A549 (cell line): ENCODE measurements around the gene PET117. TPM values are rescaled to one million over a fixed set of nuclear protein-coding genes. Genes with fewer than 3 reads are reported as not detected.
"Not testable (repeated sequence)": the region's sequence is repeated elsewhere in the genome, so short reads cannot be mapped to it uniquely, and the experiment has no call there.

Experiments
- ATAC-seq, 2 experiments: fragments of 200-7000 bp in 1 of 2; fragments of >200 bp in 1 of 2; cut with Nextera tagmentation in 1 of 2; cut with Tn5 transposase in 1 of 2; 3 replicates each; pipeline versions ENCODE4 v1.8.0 to v1.9.1; 2018 to 2020; ENCODE audit warnings: mild to moderate bottlenecking in 1 of 2, moderate library complexity in 1 of 2
- CTCF ChIA-PET: fragments of 300-600 bp; sonication (Branson Sonifier 250); formaldehyde crosslinking; extraction: SDS; loops from one replicate; lab custom pipeline; 2021; ENCODE audit warnings: antibody characterized with exemption, inconsistent platforms; lab: Yijun Ruan, JAX
- POLR2A ChIA-PET: fragments of 350-600 bp; formaldehyde crosslinking; extraction: SDS; loops from one replicate; lab custom pipeline; 2021; ENCODE audit warnings: antibody characterized with exemption, inconsistent platforms; lab: Yijun Ruan, JAX
- DNase-seq, 2 experiments: peaks; one replicate each; pipeline versions ENCODE4 v3.0.0 to v3.0.0-alpha.2; 2011 to 2016; ENCODE audit warnings: low read depth in 1 of 2, low spot score in 1 of 2
- FAIRE-seq: peaks from 2 replicates; lab custom pipeline; 2011; peaks lifted over from hg19 to GRCh38; lab: Jason Lieb, UNC
- H3K27ac ChIP-seq, 2 experiments: fragments of >200 bp; sonication (Bioruptor Twin); formaldehyde crosslinking; 3 replicates each; pipeline ENCODE4 v1.5.1; 2016 to 2017
- H3K4me1 ChIP-seq: fragments of >200 bp; sonication (Bioruptor Twin); formaldehyde crosslinking; 3 replicates; pipeline ENCODE4 v1.6.1; 2016
- H3K4me2 ChIP-seq: fragments of >200 bp; sonication (Bioruptor Twin); formaldehyde crosslinking; 3 replicates; pipeline ENCODE4 v1.6.1; 2016
- H3K4me3 ChIP-seq: fragments of >200 bp; sonication (Bioruptor Twin); formaldehyde crosslinking; 3 replicates; pipeline ENCODE4 v1.5.1; 2016
- H3K9me3 ChIP-seq: fragments of >200 bp; sonication (Bioruptor Twin); formaldehyde crosslinking; 3 replicates; pipeline ENCODE4 v1.6.1; 2016
- BCL3 ChIP-seq: fragments of >200 bp; sonication (Bioruptor Twin); formaldehyde crosslinking; IDR thresholded peaks from 3 replicates; pipeline ENCODE4 v1.6.1; 2016
- CBX2 ChIP-seq: fragments of 200-600 bp; sonication (generic); IDR thresholded peaks from 2 replicates; pipeline ENCODE4 v1.6.1; 2016; ENCODE audit warnings: low read depth, mild to moderate bottlenecking, borderline replicate concordance
- CBX8 ChIP-seq: fragments of 200-600 bp; sonication (generic); IDR thresholded peaks from 2 replicates; pipeline ENCODE4 v1.6.1; 2016
- CEBPB ChIP-seq, 2 experiments: fragments of >200 bp in 1 of 2; sonication (Bioruptor Twin) in 1 of 2; formaldehyde crosslinking in 1 of 2; IDR thresholded peaks; 2 replicates each; pipeline ENCODE4 v1.6.1; 2012 to 2016
- ESRRA ChIP-seq: fragments of 150-350 bp; IDR thresholded peaks from 2 replicates; pipeline ENCODE4 v1.6.1; 2014; ENCODE audit warnings: mild to moderate bottlenecking, low read length, borderline replicate concordance
- MAFK ChIP-seq: fragments of 450-650 bp; IDR thresholded peaks from 2 replicates; pipeline ENCODE4 v1.6.1; 2014; ENCODE audit not compliant: partially characterized antibody
- PHF8 ChIP-seq: fragments of 200-600 bp; sonication (generic); IDR thresholded peaks from 2 replicates; pipeline ENCODE4 v1.6.1; 2016; ENCODE audit warnings: low read depth, mild to moderate bottlenecking, antibody characterized with exemption, moderate library complexity, borderline replicate concordance
- POLR2A ChIP-seq: IDR thresholded peaks from 2 replicates; pipeline ENCODE4 v1.6.1; 2012; ENCODE audit warnings: mild to moderate bottlenecking, low read length
- POLR2AphosphoS2 ChIP-seq: conservative IDR thresholded peaks from 2 replicates; pipeline ENCODE4 v1.6.1; 2012; ENCODE audit warnings: low read length, improper control_type of control experiment, inconsistent platforms
- RARB ChIP-seq: fragments of 250-450 bp; sonication (Bioruptor Pico); IDR thresholded peaks from 2 replicates; pipeline ENCODE4 v1.8.0; 2021; ENCODE audit warnings: mild to moderate bottlenecking, moderate library complexity
- RCOR1 ChIP-seq: fragments of 150-350 bp; IDR thresholded peaks from 2 replicates; pipeline ENCODE4 v1.6.1; 2014; ENCODE audit warnings: antibody characterized with exemption, low read length, low read depth
- RFX5 ChIP-seq: fragments of 450-650 bp; IDR thresholded peaks from 2 replicates; pipeline ENCODE4 v1.7.1; 2014; ENCODE audit warnings: antibody characterized with exemption, mild to moderate bottlenecking, moderate library complexity
- RNF2 ChIP-seq: fragments of 200-600 bp; sonication (generic); IDR thresholded peaks from 2 replicates; pipeline ENCODE4 v1.6.1; 2016; ENCODE audit warnings: low read depth, mild to moderate bottlenecking, antibody characterized with exemption, moderate library complexity, borderline replicate concordance
- SMC3 ChIP-seq: fragments of >200 bp; sonication (Bioruptor Twin); formaldehyde crosslinking; IDR thresholded peaks from 3 replicates; pipeline ENCODE4 v1.6.1; 2018; ENCODE audit warnings: inconsistent platforms
- SREBF2 ChIP-seq: fragments of 450-650 bp; IDR thresholded peaks from 2 replicates; pipeline ENCODE4 v1.6.1; 2014; ENCODE audit warnings: mild to moderate bottlenecking, moderate library complexity
- ZFP36 ChIP-seq: fragments of 450-650 bp; IDR thresholded peaks from 2 replicates; pipeline ENCODE4 v1.6.1; 2014; ENCODE audit warnings: borderline replicate concordance; ENCODE audit not compliant: partially characterized antibody
- ZNF302 ChIP-seq: fragments of 250-450 bp; sonication (Bioruptor Pico); IDR thresholded peaks from 2 replicates; pipeline ENCODE4 v1.9.0; 2021; ENCODE audit warnings: inconsistent platforms, mild to moderate bottlenecking, moderate library complexity
- WGBS: methylation state at CpG from one replicate; pipeline ENCODE4 v1.1.6; 2017; ENCODE audit errors: missing lambda C conversion rate; 5-methylcytosine and 5-hydroxymethylcytosine counted together
- polyA plus RNA-seq, 4 experiments: library from polyadenylated mRNA; depleted of rRNA in 3 of 4; stranded (reverse); fragments of >200 nt; fragmentation: RNase III in 1 of 4; extraction: RNeasy Plus Mini Kit Qiagen cat#74134 plus additional on column Dnase treatment in 1 of 4; gene quantifications; 2 replicates in 3 of 4; 3 replicates in 1 of 4; pipeline ENCODE4 v1.2.3, GENCODE V29; 2011 to 2017
- TF ChIP-seq, protein P1 (sequence below): fragments of 450-650 bp; IDR thresholded peaks from 2 replicates; pipeline ENCODE4 v1.6.1; 2014; ENCODE audit warnings: antibody characterized with exemption
- TF ChIP-seq, protein P2 (sequence below): IDR thresholded peaks from 2 replicates; pipeline ENCODE4 v1.6.1; 2012

Gene PET117
- polyA plus RNA-seq, 2 of the 4 experiments (the other 2 are of a cell fraction), result 25.0 to 32.3 TPM

DNA sequence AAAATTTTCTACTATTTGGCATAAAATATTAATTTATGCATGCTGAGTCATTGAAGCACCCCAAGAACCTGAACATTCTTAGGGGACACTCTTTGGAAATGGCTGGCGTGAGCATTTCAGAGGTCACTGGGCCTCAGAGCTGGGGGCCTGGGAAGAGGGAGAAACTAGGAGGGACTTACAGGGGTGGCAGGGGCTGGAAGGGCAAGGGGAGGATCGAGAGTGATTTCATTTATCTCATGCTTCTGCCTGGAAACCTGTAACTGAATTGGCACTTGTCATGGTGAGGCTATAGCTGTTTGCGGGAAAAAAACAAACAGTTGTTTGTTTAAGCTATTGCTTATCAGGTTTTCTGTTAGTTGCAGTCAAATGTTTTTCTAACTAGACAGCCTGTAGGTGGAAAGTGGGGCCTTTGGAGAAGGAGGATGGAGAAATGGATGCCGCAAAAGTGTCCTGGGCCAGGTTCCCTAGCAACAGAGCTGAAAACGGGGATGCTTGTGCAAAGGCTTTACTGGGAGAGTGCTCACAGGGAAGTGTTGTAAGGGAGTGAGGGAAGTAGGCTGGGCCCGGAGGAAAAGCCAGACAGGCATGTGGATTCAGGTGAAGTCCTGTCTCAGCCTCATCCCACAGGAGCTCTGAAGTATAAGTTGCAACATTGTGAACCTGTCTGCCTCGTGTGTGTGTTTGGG lies 36.4 kb upstream of the PET117 start:
- DNase-seq (no peak), ATAC-seq (no peak), FAIRE-seq (no peak)
- H3K4me3 ChIP-seq, result no peak overlapping the region
- no peak overlapping the region for H3K27ac ChIP-seq
- H3K4me2 ChIP-seq, result no peak overlapping the region
- TF ChIP-seq RNF2, result no peak
- ChIA-PET POLR2A (no interaction called here), CTCF (interaction anchor here (1.0 kb wide), 1 partner anchor 13 kb away, joined by 3 read pairs; no protein-coding TSS in a partner anchor)
- H3K9me3 ChIP-seq, result no peaks in the 10 kb centered on the region
- no peaks in the 10 kb centered on the region for H3K4me1 ChIP-seq
- WGBS, result 55% methylated on average over 7 of the region's 7 CpGs

GRCh38 chr20:18103497-18103896 lies 34.2 kb upstream of the PET117 start:
- POLR2A ChIA-PET, result no interaction called here
- Histone ChIP-seq H3K27ac (no peak overlapping the region), H3K4me1 (no peaks in the 10 kb centered on the region), H3K9me3 (no peaks in the 10 kb centered on the region), H3K4me2 (no peak overlapping the region), H3K4me3 (no peak overlapping the region)
- CTCF ChIA-PET, result interaction anchor here (0.6 to 0.8 kb wide), 3 partner anchors 11 to 126 kb away, joined by 3 read pairs; no protein-coding TSS in a partner anchor
- ATAC-seq (no peak), DNase-seq (no peak), FAIRE-seq (no peak)
- 44% methylated on average over 1 of the region's 1 CpG for WGBS
- TF ChIP-seq RNF2, result no peak
- no peak for TF ChIP-seq POLR2A
- no peak for TF ChIP-seq BCL3
- TF ChIP-seq CEBPB (IDR thresholded peaks at IDR 0.05), result no peak
- TF ChIP-seq ESRRA, result no peak
- TF ChIP-seq RFX5, result no peak
- no peak for TF ChIP-seq PHF8
- no peak for TF ChIP-seq SREBF2
- no peak for TF ChIP-seq POLR2AphosphoS2
- TF ChIP-seq MAFK, result no peak

- Histone ChIP-seq H3K4me3 (no peak overlapping the region), H3K4me2 (no peak overlapping the region), H3K9me3 (no peaks in the 10 kb centered on the region), H3K4me1 (no peaks in the 10 kb centered on the region), H3K27ac (no peak overlapping the region)
- CTCF ChIA-PET, result no interaction called here
- FAIRE-seq, result peak; percentile 67
- ATAC-seq, result no peak
- TF ChIP-seq SMC3 (no peak), CBX2 (no peak), RCOR1 (no peak), ZFP36 (no peak), RARB (CRISPR knock-in tag) (no peak), CBX8 (no peak), RNF2 (no peak), SREBF2 (no peak), ZNF302 (no peak), CEBPB (IDR thresholded peaks at IDR 0.05) (no peak), ESRRA (no peak)
- TF ChIP-seq, protein P1, sequence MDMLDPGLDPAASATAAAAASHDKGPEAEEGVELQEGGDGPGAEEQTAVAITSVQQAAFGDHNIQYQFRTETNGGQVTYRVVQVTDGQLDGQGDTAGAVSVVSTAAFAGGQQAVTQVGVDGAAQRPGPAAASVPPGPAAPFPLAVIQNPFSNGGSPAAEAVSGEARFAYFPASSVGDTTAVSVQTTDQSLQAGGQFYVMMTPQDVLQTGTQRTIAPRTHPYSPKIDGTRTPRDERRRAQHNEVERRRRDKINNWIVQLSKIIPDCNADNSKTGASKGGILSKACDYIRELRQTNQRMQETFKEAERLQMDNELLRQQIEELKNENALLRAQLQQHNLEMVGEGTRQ, result no peak
- TF ChIP-seq, protein P2, sequence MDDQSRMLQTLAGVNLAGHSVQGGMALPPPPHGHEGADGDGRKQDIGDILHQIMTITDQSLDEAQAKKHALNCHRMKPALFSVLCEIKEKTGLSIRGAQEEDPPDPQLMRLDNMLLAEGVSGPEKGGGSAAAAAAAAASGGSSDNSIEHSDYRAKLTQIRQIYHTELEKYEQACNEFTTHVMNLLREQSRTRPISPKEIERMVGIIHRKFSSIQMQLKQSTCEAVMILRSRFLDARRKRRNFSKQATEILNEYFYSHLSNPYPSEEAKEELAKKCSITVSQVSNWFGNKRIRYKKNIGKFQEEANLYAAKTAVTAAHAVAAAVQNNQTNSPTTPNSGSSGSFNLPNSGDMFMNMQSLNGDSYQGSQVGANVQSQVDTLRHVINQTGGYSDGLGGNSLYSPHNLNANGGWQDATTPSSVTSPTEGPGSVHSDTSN, result no peak
- POLR2A ChIA-PET, result no interaction called here
- no peak for DNase-seq
- 32% methylated on average over 2 of the region's 2 CpGs for WGBS
Measured at GRCh38 chr20:18108326-18108725, 29.3 kb upstream of the PET117 start.

- POLR2A ChIA-PET, CTCF ChIA-PET: not testable (repeated sequence)
Measured at GRCh38 chr20:18128574-18128973, 9.1 kb upstream of the PET117 start.

More at GRCh38 chr20:18128574-18128973, 9.1 kb upstream of the PET117 start:
- 34% methylated on average over 1 of the region's 1 CpG for WGBS
- not testable (repeated sequence) for H3K4me2 ChIP-seq, ATAC-seq, H3K4me3 ChIP-seq, H3K9me3 ChIP-seq, H3K27ac ChIP-seq, FAIRE-seq, DNase-seq, H3K4me1 ChIP-seq
